ENCODE measurements around the gene RPL21. TPM values are rescaled to one million over a fixed set of nuclear protein-coding genes. Genes with fewer than 3 reads are reported as not detected.
"Not testable (repeated sequence)": the region's sequence is repeated elsewhere in the genome, so short reads cannot be mapped to it uniquely, and the experiment has no call there.

Gene RPL21
- 100 to 1,000 TPM; 784 to 807 TPM for total RNA-seq

DNA sequence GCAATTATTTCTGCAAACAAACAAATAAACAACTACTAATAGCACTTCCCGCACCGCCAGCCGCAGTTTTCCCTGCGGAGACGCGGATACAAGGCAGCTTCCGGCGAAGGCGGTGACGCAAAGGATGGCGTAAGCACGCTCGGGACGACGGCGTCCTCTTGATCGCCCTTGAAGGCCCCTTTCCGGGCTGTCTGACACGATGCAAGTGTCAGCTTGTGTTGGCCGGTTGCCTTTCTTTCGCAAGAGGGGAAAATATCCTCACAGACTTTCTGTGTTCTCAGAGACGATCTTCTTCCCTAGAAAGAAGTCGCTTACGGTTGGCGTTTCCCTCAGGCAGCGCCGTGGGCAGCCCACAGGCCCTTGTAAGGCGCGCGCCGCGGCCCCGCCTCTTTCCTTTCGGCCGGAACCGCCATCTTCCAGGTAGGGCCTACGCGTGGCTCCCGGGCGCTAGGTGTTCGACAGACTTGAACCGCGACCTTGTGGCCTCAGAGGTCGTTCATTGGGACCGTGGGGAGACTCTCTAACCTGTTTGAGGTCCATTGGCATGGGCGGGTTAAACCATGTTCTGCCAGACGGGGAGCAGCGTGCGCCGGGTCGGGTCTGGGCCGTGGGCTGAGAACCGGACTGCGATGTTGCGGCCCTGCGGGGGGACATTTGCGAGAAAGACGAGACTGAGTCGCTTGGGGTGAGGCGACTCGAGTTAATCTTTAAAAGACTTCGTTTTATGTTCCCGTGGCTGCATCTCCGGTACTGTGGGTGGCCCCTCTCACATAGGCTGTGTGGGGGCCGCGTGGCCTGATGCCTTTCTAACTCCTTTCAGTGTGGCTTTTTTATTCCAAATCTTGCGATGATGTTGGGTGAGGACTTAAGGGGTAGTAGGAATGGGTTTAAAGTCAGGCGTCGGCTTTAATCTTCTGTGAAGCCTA, at the start of gene RPL21:
TSS of gene RPL21 (plus strand) at position 393 of the 926 bp plus-strand sequence. CDS start 2,219 bp downstream, outside the sequence.
- ATAC-seq = peak; percentile 94
- Mint-ChIP-seq H3K36me3 (ENCODE audit: low read depth) (peaks cover 48% of the 10 kb centered on the region), H3K4me1 (ENCODE audit: low read depth) (peaks cover 42% of the 10 kb centered on the region), H3K27ac (peak within 1 kb of the TSS; percentile 100), H3K4me3 (peak within 1 kb of the TSS; percentile 96), H3K27me3 (ENCODE audit: low read depth) (no peaks in the 10 kb centered on the region), H3K9me3 (ENCODE audit: insufficient read depth) (no peaks in the 10 kb centered on the region)
- POLR2A ChIA-PET = interaction anchor here (0.6 to 1.0 kb wide), 11 partner anchors 14 to 305 kb away, joined by 3 to 7 read pairs (median 4); partner anchors contain the start of genes GTF3A and RASL11A
- peak; percentile 94 for DNase-seq
- CTCF ChIA-PET = no interaction called here

DNA sequence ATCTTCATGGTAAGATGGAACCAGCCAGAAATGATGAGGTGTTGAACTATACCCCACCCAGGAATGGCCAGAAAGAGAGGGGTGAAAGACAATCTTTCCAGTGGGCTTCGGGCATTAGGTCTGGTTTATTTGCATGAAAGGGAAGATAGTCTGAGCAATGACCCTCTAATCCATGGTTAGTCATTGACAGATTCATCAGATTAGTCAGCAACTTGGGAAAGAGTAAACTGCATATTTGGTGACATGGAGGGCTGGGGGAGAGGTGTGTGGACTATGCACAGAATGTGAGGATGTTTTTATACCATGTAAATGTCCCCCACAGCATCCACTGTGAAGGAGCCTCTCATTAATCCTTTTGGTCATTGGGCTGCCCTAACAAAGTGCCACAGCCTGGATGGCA, 49.7 kb upstream of the RPL21 start:
- Mint-ChIP-seq H3K36me3 (ENCODE audit: low read depth) (peaks cover 1% of the 10 kb centered on the region), H3K9me3 (ENCODE audit: insufficient read depth) (no peaks in the 10 kb centered on the region), H3K4me3 (no peak overlapping the region), H3K27ac (no peak overlapping the region), H3K4me1 (ENCODE audit: low read depth) (no peaks in the 10 kb centered on the region), H3K27me3 (ENCODE audit: low read depth) (no peaks in the 10 kb centered on the region)
- ATAC-seq = no peak
- ChIA-PET CTCF (no interaction called here), POLR2A (no interaction called here)
- DNase-seq = no peak

DNA sequence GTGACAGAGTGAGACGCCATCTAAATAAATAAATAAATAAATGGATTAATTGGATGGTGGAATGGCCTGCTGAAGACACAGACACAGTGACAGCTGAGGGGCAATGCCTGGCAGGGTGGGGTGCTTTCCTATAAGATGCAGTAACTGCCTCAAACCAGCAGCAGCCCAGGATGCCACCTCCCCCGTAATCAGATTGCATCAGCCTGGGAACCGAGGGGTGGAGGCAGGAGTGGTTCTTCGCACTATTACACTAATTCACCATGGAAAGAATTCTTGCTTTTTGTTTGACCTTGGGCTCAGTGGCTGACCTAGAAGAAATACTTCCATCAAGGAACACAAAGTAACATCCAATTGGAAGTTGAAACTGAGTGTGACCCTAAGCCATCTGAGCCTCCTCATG, 48.2 kb upstream of the RPL21 start:
- no peaks in the 10 kb centered on the region for H3K27me3 Mint-ChIP-seq (ENCODE audit: low read depth)
- no peak overlapping the region for H3K27ac Mint-ChIP-seq
- ATAC-seq = no peak
- H3K4me1 Mint-ChIP-seq (ENCODE audit: low read depth) = no peaks in the 10 kb centered on the region
- CTCF ChIA-PET = interaction anchor here (1.1 kb wide), 1 partner anchor 218 kb away, joined by 4 read pairs; no protein-coding TSS in a partner anchor
- POLR2A ChIA-PET = no interaction called here
- H3K9me3 Mint-ChIP-seq (ENCODE audit: insufficient read depth) = no peaks in the 10 kb centered on the region
- DNase-seq = no peak
- H3K36me3 Mint-ChIP-seq (ENCODE audit: low read depth) = no peaks in the 10 kb centered on the region
- no peak overlapping the region for H3K4me3 Mint-ChIP-seq

DNA sequence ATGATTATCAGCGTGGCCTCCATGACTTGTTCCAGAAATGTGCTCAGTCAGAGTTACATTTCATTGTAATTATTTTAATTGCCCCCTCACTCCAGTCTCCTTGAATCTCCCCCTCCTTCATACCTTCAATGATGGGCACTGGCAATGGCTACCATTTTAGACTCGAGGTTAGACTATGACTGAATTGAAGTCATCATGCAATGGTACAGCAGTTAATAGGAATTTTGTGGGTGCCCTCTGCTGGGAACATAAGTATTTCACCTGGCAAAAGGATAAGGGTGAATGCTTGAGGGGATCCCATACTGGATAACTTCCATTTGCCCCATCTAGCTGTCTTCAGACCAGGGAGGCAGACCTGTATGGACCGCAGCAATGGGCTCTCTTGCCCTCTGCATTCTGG, 47.5 kb upstream of the RPL21 start:
- Mint-ChIP-seq H3K4me3 (no peak overlapping the region), H3K9me3 (ENCODE audit: insufficient read depth) (no peaks in the 10 kb centered on the region), H3K4me1 (ENCODE audit: low read depth) (no peaks in the 10 kb centered on the region), H3K27me3 (ENCODE audit: low read depth) (no peaks in the 10 kb centered on the region), H3K36me3 (ENCODE audit: low read depth) (no peaks in the 10 kb centered on the region), H3K27ac (no peak overlapping the region)
- CTCF ChIA-PET = interaction anchor here (1.1 kb wide), 1 partner anchor 218 kb away, joined by 4 read pairs; no protein-coding TSS in a partner anchor
- ATAC-seq = no peak
- POLR2A ChIA-PET = no interaction called here
- DNase-seq = no peak

DNA sequence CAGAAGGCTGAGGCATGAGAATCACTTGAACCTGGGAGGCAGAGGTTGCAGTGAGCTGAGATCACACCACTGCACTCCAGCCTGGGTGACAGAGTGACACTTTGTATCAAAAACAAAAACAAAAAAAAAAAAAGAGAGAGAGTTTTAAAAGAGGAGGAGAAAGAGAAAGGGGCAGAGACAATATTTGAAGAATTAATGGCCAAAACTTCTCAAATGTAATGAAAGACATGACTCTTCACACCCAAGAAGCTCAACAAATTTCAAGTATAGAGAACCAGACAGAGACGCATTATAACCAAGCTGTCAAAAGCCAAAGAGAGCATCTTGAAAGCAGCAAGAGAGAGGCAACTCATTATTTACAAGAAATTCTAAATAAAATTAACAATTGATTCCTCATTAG, 42.8 kb upstream of the RPL21 start:
- peaks cover 3% of the 10 kb centered on the region for H3K36me3 Mint-ChIP-seq (ENCODE audit: low read depth)
- H3K9me3 Mint-ChIP-seq (ENCODE audit: insufficient read depth) = no peaks in the 10 kb centered on the region
- peaks cover 10% of the 10 kb centered on the region for H3K4me1 Mint-ChIP-seq (ENCODE audit: low read depth)
- H3K27ac Mint-ChIP-seq = no peak overlapping the region
- ATAC-seq (no peak), DNase-seq (no peak)
- no peaks in the 10 kb centered on the region for H3K27me3 Mint-ChIP-seq (ENCODE audit: low read depth)
- POLR2A ChIA-PET = interaction anchor here (0.6 to 0.7 kb wide), 2 partner anchors 179 to 1761 kb away, joined by 3 to 5 read pairs; no protein-coding TSS in a partner anchor
- H3K4me3 Mint-ChIP-seq = no peak overlapping the region
- CTCF ChIA-PET = interaction anchor here (0.6 kb wide), 1 partner anchor 131 kb away, joined by 4 read pairs; no protein-coding TSS in a partner anchor

DNA sequence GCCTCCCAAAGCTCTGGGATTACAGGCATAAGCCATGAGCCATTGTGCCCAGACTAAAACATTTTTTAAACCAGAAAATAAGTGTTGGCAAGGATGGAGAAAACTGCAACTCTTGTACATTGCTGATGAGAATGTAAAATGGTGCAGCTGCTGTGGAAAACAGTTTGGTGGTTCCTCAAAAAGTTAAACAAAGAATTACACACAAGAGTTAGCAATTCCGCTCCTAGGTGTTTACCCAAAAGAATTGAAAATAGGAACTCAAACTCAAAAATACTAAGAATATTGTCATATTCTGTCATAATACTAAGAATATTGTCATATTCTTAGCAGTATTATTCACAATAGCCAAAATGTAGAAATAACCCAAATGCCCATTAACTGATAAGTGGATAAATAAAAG, 40.1 kb upstream of the RPL21 start:
- Mint-ChIP-seq H3K4me3 (no peak overlapping the region), H3K36me3 (ENCODE audit: low read depth) (peaks cover 3% of the 10 kb centered on the region), H3K27me3 (ENCODE audit: low read depth) (no peaks in the 10 kb centered on the region), H3K4me1 (ENCODE audit: low read depth) (peaks cover 10% of the 10 kb centered on the region), H3K9me3 (ENCODE audit: insufficient read depth) (no peaks in the 10 kb centered on the region), H3K27ac (no peak overlapping the region)
- ChIA-PET POLR2A (no interaction called here), CTCF (no interaction called here)
- ATAC-seq (no peak), DNase-seq (no peak)

DNA sequence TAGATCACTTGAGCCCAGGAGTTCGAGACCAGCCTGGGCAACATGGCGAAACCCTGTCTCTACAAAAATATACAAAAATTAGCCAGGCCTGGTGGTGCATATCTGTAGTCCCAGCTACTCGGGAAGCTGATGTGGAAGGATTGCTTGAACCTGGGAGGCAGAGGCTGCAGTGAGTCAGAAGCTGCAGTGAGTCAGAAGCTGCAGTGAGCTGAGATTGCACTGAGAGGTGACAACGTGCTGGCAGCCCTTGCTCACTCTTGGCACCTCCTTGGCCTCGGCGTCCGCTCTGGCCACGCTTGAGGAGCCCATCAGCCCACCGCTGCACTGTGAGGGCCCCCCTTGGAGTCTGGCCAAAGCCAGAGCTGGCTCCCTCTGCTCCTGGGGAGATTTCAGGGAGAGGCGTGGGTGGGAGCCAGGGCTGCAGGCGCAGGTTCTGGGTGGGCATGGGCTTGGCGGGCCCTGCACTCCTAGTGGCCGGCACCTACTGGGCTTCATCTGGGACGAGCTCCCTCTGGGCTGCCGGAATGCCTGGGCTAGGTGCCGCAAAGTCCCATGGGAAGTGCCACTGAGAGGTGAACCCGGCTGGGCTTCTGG, 39.5 kb upstream of the RPL21 start:
- ChIA-PET CTCF (interaction anchor here (1.2 kb wide), 1 partner anchor 11 kb away, joined by 3 read pairs; no protein-coding TSS in a partner anchor), POLR2A (interaction anchor here (0.6 kb wide), 1 partner anchor 600 kb away, joined by 3 read pairs; no protein-coding TSS in a partner anchor)
- peaks cover 10% of the 10 kb centered on the region for H3K4me1 Mint-ChIP-seq (ENCODE audit: low read depth)
- no peak overlapping the region for H3K4me3 Mint-ChIP-seq
- H3K36me3 Mint-ChIP-seq (ENCODE audit: low read depth) = peaks cover 3% of the 10 kb centered on the region
- ATAC-seq (no peak), DNase-seq (no peak)
- H3K27me3 Mint-ChIP-seq (ENCODE audit: low read depth) = no peaks in the 10 kb centered on the region
- no peak overlapping the region for H3K27ac Mint-ChIP-seq
- no peaks in the 10 kb centered on the region for H3K9me3 Mint-ChIP-seq (ENCODE audit: insufficient read depth)

DNA sequence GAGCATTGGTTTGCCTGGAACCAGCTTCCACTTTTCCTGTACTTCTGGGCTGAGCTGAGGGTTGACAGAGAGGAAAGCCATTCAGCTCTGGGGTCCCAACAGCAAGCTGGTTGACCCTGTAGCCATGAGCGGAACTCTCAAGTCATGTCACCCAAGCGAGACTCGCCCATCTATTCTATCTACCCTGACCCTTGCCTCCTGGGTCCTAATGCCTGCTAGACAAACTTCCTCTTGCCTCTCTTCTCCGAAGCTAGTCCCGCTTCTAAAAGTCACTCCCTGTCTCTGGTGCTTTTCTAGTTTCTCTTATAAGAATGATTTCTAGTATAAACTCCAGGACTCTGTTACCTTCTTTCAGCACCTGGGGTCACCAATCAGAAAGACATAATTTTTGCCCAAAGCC, 38.0 kb upstream of the RPL21 start:
- H3K4me3 Mint-ChIP-seq; POLR2A ChIA-PET; CTCF ChIA-PET; DNase-seq; H3K27ac Mint-ChIP-seq; ATAC-seq; H3K9me3 Mint-ChIP-seq (ENCODE audit: insufficient read depth); H3K27me3 Mint-ChIP-seq (ENCODE audit: low read depth); H3K36me3 Mint-ChIP-seq (ENCODE audit: low read depth): not testable (repeated sequence)
- peaks cover 10% of the 10 kb centered on the region for H3K4me1 Mint-ChIP-seq (ENCODE audit: low read depth)

DNA sequence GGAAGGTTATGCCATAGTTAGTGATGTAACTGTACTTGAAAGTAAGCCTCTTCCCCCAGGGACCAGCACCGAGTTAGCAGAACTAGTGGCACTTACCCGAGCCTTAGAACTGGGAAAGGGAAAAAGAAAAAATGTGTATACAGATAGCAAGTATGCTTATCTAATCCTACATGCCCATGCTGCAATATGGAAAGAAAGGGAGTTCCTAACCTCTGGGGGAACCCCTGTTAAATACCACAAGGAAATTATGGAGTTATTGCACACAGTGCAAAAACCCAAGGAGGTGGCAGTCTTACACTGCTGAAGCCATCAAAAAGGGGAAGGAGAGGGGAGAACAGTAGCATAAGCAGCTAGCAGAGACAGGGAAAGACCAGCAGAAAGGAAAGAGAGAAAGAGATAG, 33.6 kb upstream of the RPL21 start:
- H3K9me3 Mint-ChIP-seq (ENCODE audit: insufficient read depth); H3K36me3 Mint-ChIP-seq (ENCODE audit: low read depth); H3K4me3 Mint-ChIP-seq; POLR2A ChIA-PET; H3K27me3 Mint-ChIP-seq (ENCODE audit: low read depth); H3K4me1 Mint-ChIP-seq (ENCODE audit: low read depth); DNase-seq; ATAC-seq; H3K27ac Mint-ChIP-seq; CTCF ChIA-PET: not testable (repeated sequence)

DNA sequence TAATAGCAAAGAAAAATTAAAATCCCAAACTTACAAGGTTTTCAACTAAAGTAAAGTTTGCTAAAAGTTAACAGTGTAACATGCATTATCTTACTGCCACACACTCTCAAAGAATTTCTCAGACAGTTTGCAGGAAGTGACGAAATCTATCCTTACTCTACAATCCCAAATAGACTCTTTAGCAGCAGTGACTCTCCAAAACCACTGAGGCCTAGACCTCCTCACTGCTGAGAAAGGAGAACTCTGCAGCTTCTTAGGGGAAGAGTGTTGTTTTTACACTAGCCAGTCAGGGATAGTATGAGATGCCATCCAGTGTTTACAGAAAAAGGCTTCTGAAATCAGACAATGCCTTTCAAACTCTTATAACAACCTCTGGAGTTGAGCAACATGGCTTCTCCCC, 32.5 kb upstream of the RPL21 start:
- H3K4me1 Mint-ChIP-seq (ENCODE audit: low read depth); H3K27ac Mint-ChIP-seq; CTCF ChIA-PET; H3K4me3 Mint-ChIP-seq; DNase-seq; POLR2A ChIA-PET; H3K9me3 Mint-ChIP-seq (ENCODE audit: insufficient read depth); ATAC-seq; H3K36me3 Mint-ChIP-seq (ENCODE audit: low read depth); H3K27me3 Mint-ChIP-seq (ENCODE audit: low read depth): not testable (repeated sequence)

DNA sequence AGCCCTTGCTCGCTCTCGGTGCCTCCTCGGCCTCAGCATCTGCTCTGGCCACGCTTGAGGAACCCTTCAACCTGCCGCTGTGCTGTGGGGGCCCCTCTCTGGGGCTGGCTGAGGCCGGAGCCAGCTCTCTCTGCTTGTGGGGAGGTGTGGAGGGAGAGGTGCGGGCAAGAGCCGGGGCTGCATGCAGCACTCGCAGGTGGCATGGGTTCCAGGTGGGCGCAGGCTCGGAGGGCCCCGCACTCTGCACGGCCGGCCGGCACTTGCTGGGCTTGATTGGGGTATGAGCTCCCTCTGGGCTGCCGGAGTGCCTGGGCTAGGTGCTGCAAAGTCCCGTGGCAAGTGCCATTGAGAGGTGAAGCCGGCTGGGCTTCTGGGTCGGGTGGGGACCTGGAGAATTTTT, 31.7 kb upstream of the RPL21 start:
- CTCF ChIA-PET = no interaction called here
- Mint-ChIP-seq H3K4me3 (no peak overlapping the region), H3K36me3 (ENCODE audit: low read depth) (peaks cover 8% of the 10 kb centered on the region), H3K27me3 (ENCODE audit: low read depth) (peaks cover 5% of the 10 kb centered on the region), H3K4me1 (ENCODE audit: low read depth) (no peaks in the 10 kb centered on the region), H3K9me3 (ENCODE audit: insufficient read depth) (no peaks in the 10 kb centered on the region), H3K27ac (no peak overlapping the region)
- ATAC-seq (no peak), DNase-seq (no peak)
- POLR2A ChIA-PET = no interaction called here

DNA sequence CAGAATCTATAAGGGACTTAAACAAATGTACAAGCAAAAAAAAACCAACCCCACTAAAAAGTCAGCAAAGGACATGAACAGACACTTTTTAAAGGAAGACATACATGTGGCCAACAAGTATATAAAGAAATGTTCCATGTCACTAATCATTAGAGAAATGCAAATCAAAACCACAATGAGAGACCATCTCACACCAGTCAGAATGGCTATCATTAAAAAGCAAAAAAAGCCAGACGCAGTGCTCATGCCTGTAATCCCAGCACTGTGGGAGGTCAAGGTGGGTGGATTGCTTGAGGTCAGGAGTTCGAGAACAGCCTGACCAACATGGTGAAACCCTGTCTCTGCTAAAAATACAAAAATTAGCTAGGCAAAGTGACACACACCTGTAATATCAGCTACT, 29.3 kb upstream of the RPL21 start:
- H3K4me1 Mint-ChIP-seq (ENCODE audit: low read depth); POLR2A ChIA-PET; H3K4me3 Mint-ChIP-seq; H3K36me3 Mint-ChIP-seq (ENCODE audit: low read depth); H3K9me3 Mint-ChIP-seq (ENCODE audit: insufficient read depth); DNase-seq; CTCF ChIA-PET; H3K27me3 Mint-ChIP-seq (ENCODE audit: low read depth); H3K27ac Mint-ChIP-seq; ATAC-seq: not testable (repeated sequence)

Data from activated CD8-positive, alpha-beta T cell treated with anti-CD3 and anti-CD28 coated beads, Interleukin-2, amount 10 ng/mL, durations not matched to agents 7 days and 5 days (primary cell).